NCI-H524 (cell line): ENCODE data around the gene RBMS2.
"Not testable (repeated sequence)": the region's sequence is repeated elsewhere in the genome, so short reads cannot be mapped to it uniquely, and the experiment has no call there.

Source experiments
- DNase-seq, 2 experiments: peaks; one replicate each; lab custom pipeline; 2025; lab: John Stamatoyannopoulos, UW

RBMS2 gene

DNA sequence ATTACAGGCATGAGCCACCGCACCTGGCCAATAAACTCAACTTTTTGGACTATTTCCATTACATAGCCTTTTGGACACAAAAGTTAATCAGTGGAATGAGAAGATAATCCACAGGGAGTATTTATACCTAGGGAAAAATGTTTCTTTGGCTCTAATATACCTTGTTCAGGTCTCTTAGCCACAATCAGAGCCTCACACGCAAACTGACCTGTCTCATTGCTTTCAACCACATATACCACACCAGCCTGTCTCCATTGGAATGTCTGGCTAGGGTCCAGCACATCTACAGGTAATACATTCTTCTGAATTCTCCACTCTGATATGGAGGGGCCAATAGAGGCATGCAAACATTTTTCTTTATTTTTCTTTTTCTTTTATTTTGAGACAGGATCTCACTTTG lies 3.8 kb upstream of the RBMS2 start:
- DNase-seq = no peak

GRCh38 chr12:56518570-56518969 lies 3.0 kb upstream of the RBMS2 start:
- DNase-seq = no peak

- no peak for DNase-seq
These were observed 1.6 kb upstream of the RBMS2 start for GRCh38 chr12:56520048-56520447.

GRCh38 chr12:56520506-56520905 lies 1.1 kb upstream of the RBMS2 start:
- no peak for DNase-seq

DNA sequence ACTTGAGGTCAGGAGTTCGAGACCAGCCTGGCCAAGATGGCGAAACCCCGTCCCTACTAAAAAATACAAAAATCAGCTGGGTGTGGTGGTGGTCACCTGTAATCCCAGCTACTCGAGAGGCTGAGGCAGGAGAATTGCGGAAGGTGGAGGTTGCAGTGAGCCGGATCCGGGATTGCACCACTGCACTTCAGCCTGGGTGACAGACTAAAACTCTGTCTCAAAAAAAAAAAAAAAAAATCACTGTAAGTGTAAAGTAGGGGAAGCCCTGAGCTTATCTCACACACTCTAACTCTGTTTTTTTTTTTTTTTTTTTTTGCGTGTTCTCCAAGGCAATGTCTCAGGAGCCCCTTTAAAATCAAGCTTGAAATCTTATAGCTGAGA lies 421 bp upstream of the RBMS2 start:
- no peak for DNase-seq

GRCh38 chr12:56522411-56523193 lies 982 bp downstream of the RBMS2 start:
- DNase-seq = no peak

- DNase-seq = no peak
These were observed 7.2 kb downstream of the RBMS2 start for GRCh38 chr12:56528846-56529245.

DNA sequence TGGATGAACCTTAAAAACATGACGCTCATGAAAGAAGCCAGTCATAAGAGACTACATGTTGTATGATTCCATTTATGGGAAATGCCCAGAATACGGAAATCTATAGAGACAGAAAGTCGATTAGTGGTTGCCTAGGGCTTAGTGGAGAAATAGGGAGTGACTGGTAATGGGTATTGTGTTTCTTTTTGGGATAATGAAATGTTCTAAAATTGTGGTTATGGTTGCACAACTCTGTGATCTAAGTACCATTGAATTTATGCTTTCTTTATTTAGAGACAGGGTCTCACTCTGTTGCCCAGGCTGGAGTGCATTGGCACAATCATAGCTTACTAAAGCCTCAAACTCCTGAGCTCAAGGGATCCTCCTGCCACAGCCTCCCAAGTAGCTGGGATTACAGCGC lies 8.0 kb downstream of the RBMS2 start:
- DNase-seq = no peak

- DNase-seq = no peak
These were observed 8.9 kb downstream of the RBMS2 start for GRCh38 chr12:56530390-56531055.

DNA sequence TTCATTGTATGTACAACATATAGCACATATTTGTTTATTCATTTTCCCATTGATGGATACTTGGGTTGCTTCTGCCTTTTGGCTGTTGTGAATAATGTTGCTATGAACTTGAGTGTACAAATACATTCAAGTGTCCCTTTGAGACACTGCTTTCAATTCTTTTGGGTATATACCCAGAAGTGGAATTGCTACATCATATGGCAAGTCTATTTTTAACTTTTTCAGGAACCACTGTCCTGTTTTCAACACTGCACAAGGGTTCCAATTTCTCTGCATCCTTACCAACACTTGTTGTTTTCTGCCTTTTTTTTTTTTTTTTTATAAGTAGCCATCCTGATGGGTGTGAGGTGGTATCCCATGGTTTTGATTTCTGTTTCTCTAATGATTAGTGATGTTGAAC lies 15.9 kb downstream of the RBMS2 start:
- DNase-seq = no peak

DNA sequence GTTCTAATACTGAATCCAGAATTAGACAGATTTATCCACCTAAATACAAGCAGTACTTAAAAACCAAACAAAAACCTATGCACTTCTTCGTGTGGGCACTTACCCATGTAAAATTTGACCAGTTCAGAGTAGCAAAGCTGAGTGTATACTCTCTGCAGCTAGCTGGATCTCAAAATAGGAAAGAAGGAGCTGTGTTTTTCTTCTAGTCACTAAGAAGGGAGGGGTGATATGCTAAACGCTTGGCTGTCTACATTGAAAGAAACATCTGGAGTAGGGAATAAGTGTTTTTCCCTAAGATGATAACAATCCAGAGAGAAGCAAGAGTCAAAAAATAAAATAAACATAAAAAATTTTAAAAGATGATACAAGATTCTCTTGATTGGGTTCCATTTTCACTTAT lies 20.0 kb downstream of the RBMS2 start:
- no peak for DNase-seq

- DNase-seq = no peak
These were observed 20.5 kb downstream of the RBMS2 start for GRCh38 chr12:56542164-56542563.

GRCh38 chr12:56545023-56545604 lies 23.5 kb downstream of the RBMS2 start:
- no peak for DNase-seq

GRCh38 chr12:56546680-56547079 lies 25.1 kb downstream of the RBMS2 start:
- DNase-seq = no peak

- no peak for DNase-seq
These were observed 29.4 kb downstream of the RBMS2 start for GRCh38 chr12:56551070-56551469.

GRCh38 chr12:56565510-56566101 lies 44.0 kb downstream of the RBMS2 start:
- DNase-seq = no peak

- DNase-seq = no peak
These were observed 46.5 kb downstream of the RBMS2 start for GRCh38 chr12:56568146-56568545.

DNA sequence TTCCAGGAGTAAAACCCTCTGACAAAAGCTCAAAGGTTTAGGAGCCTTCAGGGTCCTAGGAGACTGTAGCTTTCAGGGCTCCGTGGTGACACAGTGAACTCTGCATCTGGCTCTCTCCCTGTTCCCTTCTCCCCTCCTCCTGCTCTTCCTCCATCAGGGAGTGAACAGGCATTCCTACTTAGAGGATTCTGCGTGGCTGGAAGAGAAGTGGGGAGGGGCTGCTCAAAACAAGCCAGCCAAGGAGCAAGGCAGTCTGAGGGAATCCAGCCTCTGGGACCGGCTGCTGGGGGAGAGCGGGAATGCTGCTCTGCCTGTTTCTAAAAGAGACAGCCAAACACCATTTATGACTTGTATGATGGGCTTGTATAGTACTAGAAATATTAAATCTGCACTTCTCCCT lies 49.5 kb downstream of the RBMS2 start:
- DNase-seq = no peak

GRCh38 chr12:56572288-56572687 lies 50.7 kb downstream of the RBMS2 start:
- DNase-seq = no peak

DNA sequence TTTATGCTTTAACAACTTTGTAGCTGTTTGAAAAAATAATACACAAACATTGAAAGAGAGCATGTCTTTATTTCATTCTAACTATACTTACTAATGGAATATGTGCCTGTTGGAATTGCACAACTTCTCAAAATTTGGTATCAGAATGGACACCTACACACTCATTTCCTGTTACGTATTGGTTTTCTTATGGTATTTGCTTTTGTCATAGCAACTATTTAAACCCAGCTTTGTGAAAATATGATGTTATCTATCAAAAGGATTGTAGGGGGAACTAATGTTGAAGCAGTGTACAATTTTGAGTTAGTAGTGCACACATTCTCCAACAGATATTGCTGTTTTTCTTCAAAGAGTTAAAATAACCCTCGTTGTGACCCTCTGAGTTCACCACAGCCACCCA lies 52.6 kb downstream of the RBMS2 start:
- no peak for DNase-seq

GRCh38 chr12:56577248-56577647 lies 55.6 kb downstream of the RBMS2 start:
- DNase-seq = not testable (repeated sequence)

GRCh38 chr12:56578983-56579546 lies 57.4 kb downstream of the RBMS2 start:
- no peak for DNase-seq
